NCI-H524 (cell line): ENCODE measurements around the gene NET1.
"Not testable (repeated sequence)": the region's sequence is repeated elsewhere in the genome, so short reads cannot be mapped to it uniquely, and the experiment has no call there.

ENCODE experiments used
- DNase-seq, 2 experiments: peaks; one replicate each; lab custom pipeline; 2025; lab: John Stamatoyannopoulos, UW

Gene NET1

GRCh38 chr10:5412277-5412941 lies at the start of gene NET1:
Gene NET1, plus strand, starts transcription at chr10:5412557. Its CDS starts 136 bp downstream, at chr10:5412693.
- DNase-seq = peak; percentile 46 to 82

- no peak for DNase-seq
These were observed 49.5 kb upstream of the NET1 start for GRCh38 chr10:5362873-5363272.

DNA sequence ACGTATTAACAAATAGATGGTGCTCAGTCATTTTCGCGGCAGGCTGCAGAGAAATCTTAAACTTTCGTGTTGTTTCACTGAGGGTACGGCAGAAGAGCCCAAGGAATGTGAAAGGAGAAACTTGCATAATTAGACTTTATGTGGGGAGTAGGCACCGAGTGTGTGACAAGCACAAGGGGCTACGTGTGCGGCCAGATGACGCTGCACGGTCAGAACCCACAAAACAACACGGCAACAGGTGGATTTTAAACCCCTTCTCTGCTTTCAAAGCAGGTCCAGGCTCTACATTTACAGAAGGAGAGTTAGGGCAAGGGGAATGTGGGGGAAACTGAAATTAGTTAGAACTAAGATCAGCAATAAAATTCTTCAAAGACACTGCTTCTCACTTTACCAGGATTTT lies 48.0 kb upstream of the NET1 start:
- no peak for DNase-seq

- no peak for DNase-seq
These were observed 47.4 kb upstream of the NET1 start, which contains the start of gene UCN3 for GRCh38 chr10:5364890-5365338. Gene UCN3, plus strand, starts transcription at chr10:5364966. Its CDS starts 8,755 bp downstream, at chr10:5373721.

GRCh38 chr10:5365928-5366327 lies 46.4 kb upstream of the NET1 start:
- DNase-seq = no peak

- no peak for DNase-seq
These were observed 42.8 kb upstream of the NET1 start for GRCh38 chr10:5369362-5370158.

- no peak for DNase-seq
These were observed 41.6 kb upstream of the NET1 start for GRCh38 chr10:5370493-5371352.

GRCh38 chr10:5373307-5373706 lies 39.0 kb upstream of the NET1 start:
- no peak for DNase-seq

- DNase-seq = no peak
These were observed 38.3 kb upstream of the NET1 start for GRCh38 chr10:5373891-5374611.

GRCh38 chr10:5376450-5376849 lies 35.9 kb upstream of the NET1 start:
- DNase-seq = no peak

- not testable (repeated sequence) for DNase-seq
These were observed 33.2 kb upstream of the NET1 start for GRCh38 chr10:5379202-5379601.

DNA sequence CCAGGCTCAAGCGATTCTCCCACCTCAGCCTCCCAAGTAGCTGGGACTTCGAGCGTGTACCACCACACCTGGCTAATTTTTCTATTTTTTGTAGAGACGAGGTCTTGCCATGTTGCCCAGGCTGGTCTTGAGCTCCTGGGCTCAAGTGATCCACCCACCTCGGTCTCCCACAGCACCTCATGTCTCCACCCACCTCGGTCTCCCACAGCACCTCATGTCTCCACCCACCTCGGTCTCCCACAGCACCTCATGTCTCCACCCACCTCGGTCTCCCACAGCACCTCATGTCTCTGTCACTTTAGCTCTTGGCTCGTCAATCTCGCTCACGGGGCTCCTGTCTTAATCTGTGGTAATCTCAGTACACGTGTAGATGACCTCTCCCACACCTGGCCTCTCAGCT lies 32.0 kb upstream of the NET1 start:
- DNase-seq = not testable (repeated sequence)

DNA sequence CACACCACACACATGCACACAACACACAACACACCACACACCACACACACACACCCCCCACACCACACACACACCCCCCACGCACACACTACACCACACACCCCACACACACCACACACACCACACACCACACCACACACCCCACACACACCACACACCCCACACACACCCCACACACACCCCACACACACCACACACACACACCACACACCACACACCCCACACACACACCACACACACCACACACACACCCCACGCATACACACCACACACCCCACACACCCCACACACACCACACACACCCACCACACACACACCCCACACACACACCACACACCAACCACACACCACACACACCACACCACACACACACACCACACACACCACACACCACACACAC lies 31.2 kb upstream of the NET1 start:
- DNase-seq = no peak

GRCh38 chr10:5385224-5385623 lies 27.1 kb upstream of the NET1 start:
- DNase-seq = no peak

- no peak for DNase-seq
These were observed 25.2 kb upstream of the NET1 start for GRCh38 chr10:5387169-5387568.

- no peak for DNase-seq
These were observed 21.7 kb upstream of the NET1 start for GRCh38 chr10:5390607-5391205.

DNA sequence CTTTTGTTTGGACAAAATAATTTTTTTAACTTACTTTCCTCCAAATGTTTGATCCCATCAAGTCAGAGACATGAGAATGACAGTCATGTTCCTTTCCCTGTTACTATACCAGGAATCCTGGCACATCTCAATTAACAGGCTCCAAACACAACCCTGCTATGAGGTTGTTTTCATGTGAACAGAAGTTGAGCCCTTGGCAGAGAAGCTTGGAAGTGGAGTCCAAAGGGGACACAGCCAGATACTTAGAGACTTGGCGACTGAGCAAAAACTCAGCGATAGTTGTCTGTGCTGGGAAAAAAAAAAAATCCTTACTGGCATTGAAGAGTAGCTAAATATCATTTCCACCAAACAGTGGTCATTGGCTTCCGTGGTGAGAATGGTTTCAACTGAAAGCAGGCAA lies 20.6 kb upstream of the NET1 start:
- no peak for DNase-seq

DNA sequence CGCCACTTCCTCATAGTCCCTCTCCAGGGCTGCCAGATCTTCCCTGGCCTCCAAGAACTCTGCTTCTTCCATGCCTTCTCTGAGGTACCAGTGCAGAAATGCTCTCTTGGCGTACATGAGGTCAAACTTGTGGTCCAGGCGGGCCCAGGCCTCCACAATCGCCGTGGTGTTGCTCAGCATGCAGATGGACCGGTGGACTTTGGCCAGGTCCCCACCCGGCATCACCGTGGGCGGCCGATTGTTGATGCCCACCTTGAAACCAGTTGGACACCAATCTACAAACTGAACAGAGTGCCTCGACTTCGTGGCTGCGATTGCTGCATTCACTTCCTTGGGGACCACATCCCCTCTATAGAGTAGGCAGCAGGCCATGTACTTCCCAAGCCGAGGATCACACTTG lies 18.8 kb upstream of the NET1 start:
- no peak for DNase-seq

- DNase-seq = no peak
These were observed 17.2 kb upstream of the NET1 start for GRCh38 chr10:5395168-5395567.

DNA sequence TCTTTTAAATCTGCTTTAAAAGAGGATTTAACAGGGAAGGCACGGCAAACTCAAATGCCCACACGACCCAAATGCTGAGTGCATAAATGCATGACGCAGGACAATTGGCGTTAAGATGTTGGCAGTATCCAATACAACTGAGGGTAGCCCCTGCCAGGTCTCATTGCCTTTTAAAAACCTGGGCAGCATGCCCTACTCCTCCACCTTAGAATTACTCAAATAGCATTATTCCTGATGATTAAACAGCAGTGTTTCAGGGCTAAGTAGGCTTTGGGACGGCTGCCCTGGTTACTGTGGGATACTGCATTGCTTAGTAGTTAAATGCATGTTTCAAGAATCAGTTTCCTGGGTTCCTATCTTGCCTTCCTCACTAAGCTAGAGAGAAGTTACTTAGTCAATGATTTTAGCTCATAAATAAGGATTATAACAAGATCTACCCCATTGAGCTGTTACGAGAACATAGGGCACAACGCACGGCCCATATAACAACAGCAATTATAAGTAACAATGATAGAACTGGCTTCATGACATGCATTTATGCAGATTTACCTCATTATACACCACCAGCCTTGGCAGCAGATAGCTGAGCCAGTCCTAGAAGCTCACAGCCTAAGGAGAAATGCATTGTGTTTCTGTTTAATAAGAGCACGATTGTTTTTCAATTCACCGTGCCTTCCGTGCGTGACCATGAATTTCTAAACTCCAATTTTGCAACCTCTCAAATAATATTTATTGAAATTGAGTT lies 15.6 kb upstream of the NET1 start:
- no peak for DNase-seq

DNA sequence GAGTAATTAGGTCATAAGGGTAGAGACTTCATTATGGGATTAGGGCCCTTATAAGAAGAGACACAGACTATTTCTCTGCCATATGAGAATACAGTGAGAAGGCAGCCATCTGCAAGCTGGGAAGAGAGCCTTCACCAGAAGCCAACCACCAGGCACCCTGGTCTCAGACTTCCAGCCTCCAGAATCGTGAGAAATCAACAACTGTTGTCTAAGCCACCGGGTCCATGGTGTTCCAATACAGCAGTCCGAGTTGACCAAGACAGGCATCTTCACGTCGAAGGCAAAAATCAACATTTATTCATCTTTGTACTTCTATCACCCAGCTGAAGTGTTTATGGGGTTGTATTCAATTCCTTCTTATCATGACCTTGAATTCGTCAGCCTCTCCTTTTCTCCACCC lies 13.0 kb upstream of the NET1 start:
- no peak for DNase-seq
